HG03045 (cell line): Measurements from ENCODE around the gene LRP10.
"Not testable (repeated sequence)": the region's sequence is repeated elsewhere in the genome, so short reads cannot be mapped to it uniquely, and the experiment has no call there.

Experiments
- ATAC-seq: cut with Tn5 transposase; IDR thresholded peaks from one replicate; pipeline ENCODE4 v1.9.1; 2021; ENCODE audit warnings: mild to moderate bottlenecking, moderate library complexity; ENCODE audit not compliant: unreplicated experiment

The LRP10 gene

GRCh38 chr14:22843123-22843925 is 28.2 kb upstream of the LRP10 start:
- ATAC-seq: no peak

GRCh38 chr14:22844221-22845102 is 27.1 kb upstream of the LRP10 start:
- ATAC-seq: no peak

DNA sequence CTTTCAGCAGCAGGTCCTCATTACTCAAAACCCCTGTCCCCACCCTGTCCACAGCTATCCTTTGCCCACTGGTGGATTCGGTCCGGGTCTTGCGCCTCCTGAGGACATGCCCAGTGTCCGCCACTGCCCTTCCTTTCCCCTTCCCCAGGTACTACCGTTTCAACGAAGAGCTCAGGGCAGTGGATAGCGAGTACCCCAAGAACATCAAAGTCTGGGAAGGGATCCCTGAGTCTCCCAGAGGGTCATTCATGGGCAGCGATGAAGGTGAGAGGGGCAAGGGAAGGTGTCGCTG is 26.5 kb upstream of the LRP10 start:
- ATAC-seq: no peak

- no peak for ATAC-seq
Measured at GRCh38 chr14:22845821-22846625, 25.5 kb upstream of the LRP10 start.

DNA sequence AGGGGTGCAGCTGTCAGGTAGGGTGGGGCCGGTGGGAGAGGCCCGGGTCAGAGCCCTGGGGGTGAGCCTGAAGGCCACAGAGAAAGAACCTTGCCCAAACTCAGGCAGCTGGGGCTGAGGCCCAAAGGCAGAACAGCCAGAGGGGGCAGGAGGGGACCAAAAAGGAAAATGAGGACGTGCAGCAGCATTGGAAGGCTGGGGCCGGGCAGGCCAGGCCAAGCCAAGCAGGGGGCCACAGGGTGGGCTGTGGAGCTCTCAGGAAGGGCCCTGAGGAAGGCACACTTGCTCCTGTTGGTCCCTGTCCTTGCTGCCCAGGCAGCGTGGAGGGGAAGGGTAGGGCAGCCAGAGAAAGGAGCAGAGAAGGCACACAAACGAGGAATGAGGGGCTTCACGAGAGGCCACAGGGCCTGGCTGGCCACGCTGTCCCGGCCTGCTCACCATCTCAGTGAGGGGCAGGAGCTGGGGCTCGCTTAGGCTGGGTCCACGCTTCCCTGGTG is 24.7 kb upstream of the LRP10 start:
- no peak for ATAC-seq

- ATAC-seq: no peak
Measured at GRCh38 chr14:22847661-22848341, 23.7 kb upstream of the LRP10 start.

DNA sequence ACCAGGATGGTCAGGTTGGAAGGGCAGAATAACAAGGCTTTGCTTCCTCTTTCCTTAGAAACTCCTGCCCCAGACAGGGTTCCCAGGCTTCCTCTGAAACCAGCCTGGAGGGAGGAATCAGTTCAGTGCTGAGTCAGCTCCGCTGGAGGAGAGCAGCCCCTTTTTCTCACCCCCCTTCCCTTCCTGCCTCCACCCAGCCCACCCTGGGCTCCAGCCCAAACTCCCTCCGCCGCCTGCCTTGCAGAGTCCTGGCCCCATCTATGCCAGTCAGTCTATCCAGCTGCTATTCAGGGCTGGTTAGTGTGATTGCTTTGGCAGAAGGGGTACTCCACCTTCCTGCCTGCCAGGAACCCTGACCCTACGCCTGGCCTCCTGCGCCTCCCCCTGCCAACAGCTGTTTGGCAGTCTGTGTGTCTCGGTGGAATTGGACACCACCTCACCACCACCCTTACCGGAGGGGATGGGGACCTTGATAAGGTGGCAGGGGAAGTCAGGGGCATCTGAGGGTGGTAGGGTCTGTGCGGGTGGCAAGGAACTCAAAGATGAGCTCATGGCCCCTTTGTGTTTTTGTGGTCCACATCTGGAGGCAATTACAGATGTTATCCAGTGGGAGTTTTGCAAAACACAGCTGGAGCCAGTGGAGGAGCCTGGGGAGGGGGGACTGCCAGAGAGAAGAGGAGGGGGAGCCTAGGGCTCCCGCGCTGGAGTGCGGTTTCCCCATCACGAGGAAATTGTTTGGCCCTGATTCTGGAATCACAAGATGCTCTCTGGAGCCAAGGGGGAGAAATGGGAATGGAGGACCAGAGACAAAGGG is 23.0 kb upstream of the LRP10 start:
- no peak for ATAC-seq

- no peak for ATAC-seq
Measured at GRCh38 chr14:22849212-22849819, 22.2 kb upstream of the LRP10 start.

DNA sequence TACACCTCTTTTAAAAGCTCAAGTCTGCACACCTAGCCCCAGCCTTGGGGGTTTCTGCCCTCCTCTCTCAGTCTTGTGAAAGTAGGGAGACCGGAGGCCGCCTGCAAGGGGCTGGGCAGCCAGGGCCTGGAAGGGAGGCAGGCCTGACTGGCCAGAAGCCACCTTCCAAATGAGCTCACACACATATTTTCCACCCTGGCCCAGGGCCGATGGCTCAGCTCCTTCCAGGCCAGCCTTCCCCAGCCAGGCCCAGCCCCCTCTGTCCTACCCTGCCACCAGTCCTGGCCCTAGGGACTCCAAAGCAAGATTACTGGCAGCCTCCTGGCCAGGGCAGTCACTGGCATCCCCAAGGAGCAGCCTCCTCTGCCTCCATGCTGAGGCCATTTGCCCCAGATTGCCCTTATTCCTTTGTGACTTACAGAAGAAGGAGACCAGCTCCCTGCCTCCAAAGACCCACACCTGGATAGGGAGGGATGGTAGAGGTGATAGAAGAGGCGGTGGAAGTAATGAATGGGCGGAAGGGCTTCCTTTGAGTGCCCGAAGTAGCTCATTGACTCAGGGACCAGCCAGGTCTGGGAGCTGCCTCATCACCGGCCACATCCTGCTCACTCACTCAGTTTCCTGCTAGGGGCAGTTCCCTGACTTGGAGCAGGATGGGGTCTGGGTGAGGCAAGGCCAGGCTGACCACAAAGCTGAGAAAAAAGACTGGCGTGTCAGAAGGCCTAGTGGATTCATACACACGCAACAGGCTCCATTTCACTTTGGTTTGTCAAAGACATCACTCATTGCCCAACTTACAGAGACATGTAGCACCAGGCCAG is 20.4 kb upstream of the LRP10 start:
- no peak for ATAC-seq

GRCh38 chr14:22852178-22852577 is 19.4 kb upstream of the LRP10 start:
- ATAC-seq: not testable (repeated sequence)

GRCh38 chr14:22852599-22852939 is 19.0 kb upstream of the LRP10 start:
- no peak for ATAC-seq

- ATAC-seq: peak; percentile 74
Measured at GRCh38 chr14:22852940-22853767, 18.4 kb upstream of the LRP10 start.

DNA sequence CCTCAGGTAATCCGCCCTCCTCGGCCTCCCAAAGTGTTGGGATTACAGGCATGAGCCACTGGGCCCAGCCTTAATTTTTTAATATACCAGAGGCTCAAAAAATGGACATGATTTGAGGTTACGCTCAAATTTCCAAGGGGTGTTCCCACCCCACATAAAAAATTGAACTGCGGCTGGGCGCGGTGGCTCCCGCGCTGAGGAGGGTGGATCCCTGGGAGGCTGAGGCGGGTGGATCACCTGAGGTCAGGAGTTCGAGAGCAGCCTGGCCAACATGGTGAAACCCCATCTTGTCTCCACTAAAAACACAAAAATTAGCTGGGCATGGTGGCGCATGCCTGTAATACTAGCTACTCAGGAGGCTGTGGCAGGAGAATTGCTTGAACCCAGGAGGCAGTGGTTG is 17.2 kb upstream of the LRP10 start:
- ATAC-seq: not testable (repeated sequence)

GRCh38 chr14:22854963-22855724 is 16.4 kb upstream of the LRP10 start:
- ATAC-seq: no peak

- ATAC-seq: no peak
Measured at GRCh38 chr14:22856428-22856827, 15.1 kb upstream of the LRP10 start.

DNA sequence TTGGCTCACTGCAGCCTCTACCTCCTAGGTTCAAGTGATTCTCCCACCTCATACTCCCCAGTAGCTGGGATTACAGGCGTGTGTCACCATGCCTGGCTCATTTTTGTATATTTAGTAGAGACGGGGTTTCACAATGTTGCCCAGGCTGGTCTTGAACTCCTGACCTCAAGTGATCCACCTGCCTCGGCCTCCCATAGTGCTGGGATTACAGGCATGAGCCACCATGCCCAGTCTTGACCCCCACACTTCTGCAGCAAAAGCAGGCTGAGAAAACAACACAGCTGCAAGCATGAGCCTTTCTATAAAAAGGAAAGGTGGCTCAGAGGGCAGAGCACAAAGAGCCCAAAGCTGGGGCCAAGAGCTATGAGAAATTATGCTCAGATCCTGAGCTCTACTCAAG is 11.2 kb upstream of the LRP10 start:
- not testable (repeated sequence) for ATAC-seq

GRCh38 chr14:22861651-22862050 is 9.9 kb upstream of the LRP10 start:
- no peak for ATAC-seq
